NCI-H2081 treated with DMSO at 0.1 percent for 48 hours (cell line): ENCODE data around the gene GALNT14.
"Not testable (repeated sequence)": the region's sequence is repeated elsewhere in the genome, so short reads cannot be mapped to it uniquely, and the experiment has no call there.

Source experiments
- DNase-seq: peaks from one replicate; lab custom pipeline; 2025; lab: John Stamatoyannopoulos, UW

GALNT14 gene

DNA sequence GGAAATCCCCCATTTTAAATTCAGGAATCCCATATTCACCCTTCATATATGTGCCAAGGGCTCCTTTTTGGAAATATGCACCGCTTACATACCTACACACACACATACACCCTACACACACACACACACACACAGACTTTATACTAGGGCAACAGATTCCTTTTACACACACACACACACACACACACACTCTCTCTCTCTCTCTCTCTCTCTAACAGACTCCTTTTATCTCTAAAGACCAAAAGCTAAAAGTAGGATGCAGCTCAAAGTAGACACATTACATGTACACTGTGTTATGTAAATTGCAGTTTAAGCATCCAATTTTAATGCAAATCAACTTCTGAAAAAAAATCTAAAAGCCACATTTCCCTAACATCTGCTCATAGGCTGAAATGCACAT is 200.0 kb downstream of the GALNT14 start:
- DNase-seq, result no peak

DNA sequence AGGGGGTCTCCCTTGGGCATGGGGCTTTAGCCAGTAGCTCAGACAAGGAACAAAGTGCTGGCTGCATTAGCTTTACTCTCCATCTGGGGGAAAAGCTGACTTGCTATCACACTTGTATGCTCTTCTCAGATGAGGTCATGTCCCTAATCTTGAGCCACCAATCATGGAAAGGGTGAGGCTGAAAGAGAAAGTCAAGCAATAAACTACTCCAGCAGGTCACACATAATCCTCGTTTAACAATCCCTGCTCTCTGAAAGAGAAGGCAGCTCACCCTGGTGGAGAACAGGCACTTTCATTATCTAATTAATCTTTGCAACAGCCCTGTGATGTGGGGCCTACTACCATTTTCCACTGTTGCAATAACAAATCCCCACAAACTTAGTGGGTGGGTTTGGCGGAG is 201.3 kb downstream of the GALNT14 start:
- DNase-seq, result no peak

DNA sequence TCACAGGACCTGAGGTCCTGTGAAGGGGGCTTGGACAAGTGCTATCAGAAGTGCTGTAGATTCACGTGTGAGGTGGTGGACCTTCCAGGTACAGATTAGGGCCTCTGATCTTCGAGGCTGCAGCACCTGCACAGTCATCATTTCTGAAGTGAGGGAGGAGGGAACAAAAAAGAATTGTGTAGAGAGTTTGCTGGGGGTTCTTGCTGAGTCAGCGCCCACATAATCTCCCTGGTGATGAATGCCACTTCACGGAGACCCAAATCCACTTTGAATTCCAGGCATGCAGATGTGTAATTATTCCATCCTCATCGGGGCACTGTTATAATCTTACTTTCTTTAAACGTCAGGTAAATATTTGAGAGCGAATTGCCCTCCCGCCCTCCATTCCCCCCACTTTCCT is 202.4 kb downstream of the GALNT14 start:
- DNase-seq, result no peak

DNA sequence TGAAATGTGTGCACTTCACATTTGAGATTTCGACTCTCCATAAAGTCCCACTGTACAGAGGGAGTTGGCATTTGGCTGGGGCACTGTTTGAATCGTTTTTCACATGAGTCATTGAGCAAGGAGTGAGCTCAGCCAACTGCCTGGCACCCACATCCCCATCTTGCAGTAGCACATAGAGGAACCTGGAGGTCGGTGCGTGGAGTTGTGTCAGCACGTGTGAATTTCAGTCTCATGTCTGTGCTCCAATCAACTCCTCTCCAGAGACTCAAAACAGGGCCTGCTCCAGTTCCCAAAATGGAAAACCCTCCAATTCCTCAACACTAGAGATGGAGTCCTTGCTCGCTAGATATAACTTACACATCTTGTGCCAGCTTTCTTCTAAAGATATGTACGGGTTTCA is 204.2 kb downstream of the GALNT14 start:
- no peak for DNase-seq

DNA sequence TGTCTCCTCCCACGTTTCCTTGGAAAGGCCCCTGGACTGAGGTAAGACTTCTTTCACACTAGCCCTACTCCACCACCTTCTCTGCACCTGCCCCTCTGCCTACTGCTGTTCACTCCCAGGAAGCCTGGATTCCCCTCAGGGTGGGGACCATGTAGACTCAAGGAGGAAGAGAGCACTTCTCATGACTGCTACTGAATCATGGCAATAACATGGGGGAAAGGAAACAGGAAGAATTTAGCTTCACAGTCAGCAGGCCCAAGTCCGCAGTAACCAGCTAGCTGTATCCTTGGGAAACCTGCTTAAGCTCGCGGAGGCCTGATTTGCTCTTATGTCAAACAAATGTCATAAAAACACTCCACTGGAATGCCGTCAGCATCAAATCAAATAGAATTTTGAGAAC is 204.7 kb downstream of the GALNT14 start:
- DNase-seq, result no peak

DNA sequence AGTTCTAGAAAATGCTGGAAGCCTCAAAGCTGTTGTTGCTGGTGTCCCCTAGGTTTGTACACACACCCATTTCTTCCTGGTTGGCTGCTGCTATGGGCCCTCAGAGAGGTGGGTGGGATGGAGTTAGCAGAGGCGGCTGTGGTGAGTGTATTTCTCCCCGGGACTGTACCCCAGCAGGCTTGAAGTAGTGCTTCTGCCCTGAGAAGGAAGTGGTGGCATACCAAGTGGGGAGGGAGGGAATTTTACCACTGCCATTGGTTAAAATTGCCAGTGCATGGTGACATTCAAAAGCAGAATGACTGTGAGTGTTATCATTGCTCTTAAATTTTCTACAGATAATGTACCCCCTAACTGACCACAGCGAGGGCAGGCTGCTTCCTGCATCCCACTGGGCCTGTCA is 205.4 kb downstream of the GALNT14 start:
- no peak for DNase-seq

DNA sequence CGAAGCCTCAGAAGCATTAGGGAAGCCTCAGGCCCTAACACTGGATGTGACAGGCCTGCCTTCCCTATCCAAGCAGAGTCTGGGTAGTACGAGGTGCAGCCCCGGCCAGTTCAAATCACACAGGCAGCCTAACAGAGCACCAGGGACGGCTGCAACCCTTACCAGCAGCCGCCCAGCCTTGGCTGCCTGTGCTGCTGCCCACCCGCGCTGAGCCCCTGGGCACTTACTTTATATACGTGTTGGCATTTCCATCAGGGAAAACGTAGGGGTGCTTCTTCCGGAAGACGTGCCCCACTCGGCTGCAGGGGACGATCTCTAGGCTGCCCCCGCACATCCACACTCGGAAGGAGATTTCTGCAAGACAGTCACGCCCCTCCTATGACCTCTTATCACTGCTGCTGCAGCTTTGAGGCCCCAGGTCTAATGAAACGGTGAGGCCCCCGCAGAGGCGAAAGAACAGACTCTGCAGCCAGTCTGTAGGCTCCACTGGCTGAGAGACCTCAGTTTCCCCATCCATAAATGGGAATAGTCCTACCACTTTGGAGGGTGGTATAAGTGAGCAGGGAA is 206.3 kb downstream of the GALNT14 start:
- no peak for DNase-seq

DNA sequence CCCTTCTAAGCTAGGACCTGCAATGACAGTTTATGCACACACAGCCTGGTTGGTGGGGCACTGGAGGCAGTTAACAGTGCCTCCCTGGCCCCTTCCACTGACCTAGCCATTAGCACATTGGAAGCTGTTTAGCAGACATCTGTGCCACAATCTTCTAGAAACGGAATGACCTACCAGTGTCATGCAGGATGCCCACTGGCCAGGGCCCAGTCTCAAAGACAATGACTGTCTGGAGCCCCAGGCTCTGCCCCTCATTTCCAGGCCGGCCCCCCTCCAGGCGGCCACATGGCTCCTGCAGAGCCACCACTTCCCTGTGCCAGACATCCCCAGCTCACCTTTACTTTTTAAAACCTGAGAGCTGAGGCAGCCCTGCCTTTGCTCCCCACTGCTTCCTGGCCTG is 207.5 kb downstream of the GALNT14 start:
- no peak for DNase-seq

DNA sequence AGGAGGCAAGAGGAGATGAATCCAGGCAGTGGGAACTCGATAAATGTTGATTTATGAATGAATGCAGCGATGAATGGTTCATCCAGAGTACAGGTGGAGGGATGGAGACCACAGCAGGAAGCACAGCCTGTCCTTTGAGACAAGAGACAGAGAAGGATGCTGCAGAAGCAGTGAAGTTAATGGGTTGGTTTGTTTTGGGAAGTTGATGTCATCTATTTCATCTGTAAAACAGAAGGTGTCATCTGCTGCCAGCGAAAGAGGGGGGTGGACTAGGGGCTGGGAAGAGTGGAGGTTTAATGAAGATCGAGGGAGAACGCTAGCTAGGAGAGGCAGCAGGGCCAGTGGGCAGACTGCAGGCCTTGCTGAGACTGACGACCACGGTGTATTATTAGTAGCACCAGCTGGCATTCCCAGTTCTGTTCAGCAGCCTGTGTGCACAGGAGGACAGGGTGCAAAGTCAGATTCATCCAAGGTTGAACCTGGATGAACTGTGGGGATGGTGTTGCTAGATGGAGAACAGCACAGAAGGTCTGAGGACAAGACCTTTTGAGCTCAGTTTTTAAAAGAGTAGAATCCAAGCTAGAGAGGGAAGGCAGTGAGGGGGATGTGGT is 210.7 kb downstream of the GALNT14 start:
- DNase-seq, result no peak

DNA sequence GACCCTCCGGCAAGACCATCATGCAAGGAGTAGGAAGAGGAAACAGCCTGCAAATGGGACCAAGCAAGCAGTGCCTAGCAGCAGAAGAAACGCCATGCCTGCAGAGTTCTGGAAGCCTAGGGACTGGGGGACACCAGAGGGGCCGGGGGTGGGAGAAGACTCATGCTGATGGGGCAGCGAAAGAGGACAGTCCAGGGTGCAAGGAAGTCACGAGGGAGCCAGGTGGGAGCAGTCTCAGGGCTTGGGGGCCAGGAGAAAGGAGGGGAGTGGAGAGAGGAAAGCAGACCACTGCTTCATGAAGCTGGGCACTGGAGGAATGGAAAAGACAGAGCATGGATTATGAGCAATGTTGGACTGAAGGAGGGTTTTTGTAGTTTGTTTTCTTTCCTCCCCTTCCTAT is 211.6 kb downstream of the GALNT14 start:
- DNase-seq, result no peak

DNA sequence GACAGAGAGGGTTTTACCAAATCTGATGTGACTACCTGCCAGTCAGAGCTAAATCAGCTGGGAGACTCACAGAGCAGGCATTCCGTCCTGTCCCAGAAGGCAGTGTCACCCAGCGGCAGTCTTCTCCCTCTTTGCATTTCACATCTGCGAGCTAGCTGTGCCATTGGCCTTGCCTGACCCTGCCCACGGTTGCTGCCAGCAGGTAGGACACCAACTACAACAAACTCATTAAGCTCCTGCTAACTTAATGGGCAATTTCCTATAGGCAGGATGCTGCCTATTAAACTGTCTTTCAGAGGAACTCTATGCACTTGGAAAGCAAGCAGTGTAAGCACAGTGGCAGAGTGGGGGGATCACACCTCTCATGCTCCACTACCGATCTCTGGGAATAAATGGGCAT is 214.6 kb downstream of the GALNT14 start:
- no peak for DNase-seq

DNA sequence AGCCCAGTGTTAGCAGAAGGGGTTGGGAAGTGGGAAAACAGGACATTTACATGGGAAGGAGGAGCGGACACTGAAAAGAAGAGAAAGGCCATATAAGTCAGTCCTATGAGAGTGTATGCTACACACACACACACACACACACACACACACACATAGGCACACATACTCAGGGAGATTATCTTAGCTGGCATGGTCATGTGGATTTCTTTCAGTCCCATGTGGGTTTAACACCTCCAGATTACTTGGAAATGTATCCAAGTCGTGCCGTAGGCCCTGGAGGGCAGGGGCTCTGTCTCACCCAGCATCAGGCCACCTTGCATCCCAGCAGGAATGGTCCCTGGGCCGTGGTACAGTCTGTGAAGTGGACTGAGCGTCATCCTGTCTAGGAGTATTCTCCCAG is 217.7 kb downstream of the GALNT14 start:
- no peak for DNase-seq

DNA sequence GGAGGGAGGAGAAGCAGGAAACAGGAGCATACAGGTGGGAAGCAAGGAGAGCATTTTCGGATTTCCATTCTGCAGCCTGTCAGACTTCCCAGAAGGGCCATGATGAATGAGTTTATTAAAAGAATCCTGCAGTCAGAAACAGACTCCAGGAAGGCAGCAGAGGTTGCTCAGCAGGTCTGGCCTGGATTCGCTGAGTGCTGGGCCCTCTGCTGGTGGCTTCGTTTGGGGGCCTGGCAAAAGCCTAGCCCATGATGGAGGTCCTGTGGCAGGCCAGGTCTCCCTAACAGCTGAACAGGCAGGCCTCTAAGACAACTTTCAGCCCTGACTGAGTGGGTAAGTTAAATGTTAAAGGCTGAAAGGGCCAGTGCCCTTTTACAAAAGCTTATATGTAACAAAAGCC is 222.8 kb downstream of the GALNT14 start:
- no peak for DNase-seq

DNA sequence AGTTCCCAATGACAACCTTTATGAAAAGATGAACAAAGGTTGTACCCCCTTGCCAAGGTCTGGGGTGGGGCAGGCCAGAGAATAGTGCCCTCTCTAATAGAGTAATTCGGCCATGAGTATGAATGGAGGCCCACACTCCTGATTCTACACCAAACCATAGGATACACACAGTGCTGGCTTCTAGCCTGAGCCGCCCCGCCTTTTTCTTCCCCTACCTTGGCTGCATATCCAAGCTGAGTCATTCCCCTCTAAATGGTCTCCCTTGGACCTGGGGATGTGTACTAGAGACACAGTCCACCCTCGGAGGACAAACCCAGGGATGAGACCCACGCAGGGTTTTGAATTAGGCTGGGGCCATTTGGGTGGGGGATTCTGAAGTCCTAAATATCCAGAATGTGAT is 223.8 kb downstream of the GALNT14 start:
- no peak for DNase-seq

DNA sequence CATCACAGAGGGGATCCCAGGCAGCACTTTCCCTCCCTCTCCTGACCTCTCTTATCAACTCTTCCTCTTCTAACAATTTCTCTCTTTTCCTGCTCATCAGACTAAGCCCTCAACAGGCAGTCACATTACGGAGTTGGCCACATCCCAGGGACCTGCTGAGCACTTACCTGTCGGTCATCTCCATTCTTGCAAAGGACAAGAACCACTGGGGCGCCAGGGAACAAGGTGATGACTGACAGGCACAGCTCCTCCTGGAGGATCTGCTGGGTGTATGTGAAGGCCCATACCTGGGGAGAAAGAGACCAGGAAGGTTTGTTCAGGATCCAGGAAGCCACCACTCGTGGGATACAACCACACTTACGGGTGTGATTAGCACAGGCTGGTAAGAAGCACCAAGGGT is 226.2 kb downstream of the GALNT14 start:
- DNase-seq, result no peak

DNA sequence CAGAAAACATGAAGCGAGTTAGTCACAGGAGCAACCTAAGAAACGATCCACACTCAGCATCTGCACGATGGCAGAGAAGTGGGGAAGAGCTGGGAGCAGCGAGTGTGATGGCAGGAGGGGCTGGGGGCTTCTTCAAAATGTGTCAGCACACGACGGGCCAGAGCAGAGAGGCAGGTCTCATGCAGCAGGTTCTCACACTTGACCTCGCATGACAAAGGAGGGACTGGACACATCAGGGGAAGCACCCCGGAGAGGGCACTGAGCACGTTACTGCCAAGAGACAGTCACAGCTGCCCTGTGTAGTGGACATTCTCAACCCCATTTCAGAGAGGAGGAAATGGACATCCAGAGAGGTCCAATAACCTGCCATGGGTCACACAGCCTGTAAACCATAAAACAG is 226.9 kb downstream of the GALNT14 start:
- no peak for DNase-seq

DNA sequence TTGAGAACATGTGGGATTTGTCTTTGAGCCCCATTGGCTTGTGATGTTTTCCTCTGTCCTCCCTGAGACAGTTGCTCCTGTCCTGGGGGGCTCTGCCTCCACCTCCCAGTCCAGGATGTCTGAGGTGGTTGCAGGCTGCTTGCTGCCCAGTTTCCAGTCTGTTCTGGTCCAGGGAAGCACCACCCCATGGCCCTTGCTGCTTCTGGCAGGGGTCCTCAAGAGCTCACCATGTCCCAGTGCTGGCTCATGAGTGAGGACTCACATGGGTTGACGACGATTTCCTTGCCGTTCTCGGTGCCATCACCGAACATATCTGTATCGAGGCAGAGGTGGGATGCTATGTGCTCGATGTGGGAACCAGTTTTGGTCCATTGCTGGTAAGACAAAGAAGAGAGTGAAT is 227.6 kb downstream of the GALNT14 start:
- DNase-seq, result no peak

DNA sequence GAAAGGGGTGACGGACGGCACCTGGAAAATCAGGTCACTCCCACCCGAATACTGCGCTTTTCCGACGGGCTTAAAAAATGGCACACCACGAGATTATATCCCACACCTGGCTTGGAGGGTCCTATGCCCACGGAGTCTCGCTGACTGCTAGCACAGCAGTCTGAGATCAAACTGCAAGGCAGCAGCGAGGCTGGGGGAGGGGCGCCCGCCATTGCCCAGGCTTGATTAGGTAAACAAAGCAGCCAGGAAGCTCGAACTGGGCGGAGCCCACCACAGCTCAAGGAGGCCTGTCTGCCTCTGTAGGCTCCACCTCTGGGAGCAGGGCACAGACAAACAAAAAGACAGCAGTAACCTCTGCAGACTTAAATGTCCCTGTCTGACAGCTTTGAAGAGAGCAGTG is 233.8 kb downstream of the GALNT14 start:
- not testable (repeated sequence) for DNase-seq

DNA sequence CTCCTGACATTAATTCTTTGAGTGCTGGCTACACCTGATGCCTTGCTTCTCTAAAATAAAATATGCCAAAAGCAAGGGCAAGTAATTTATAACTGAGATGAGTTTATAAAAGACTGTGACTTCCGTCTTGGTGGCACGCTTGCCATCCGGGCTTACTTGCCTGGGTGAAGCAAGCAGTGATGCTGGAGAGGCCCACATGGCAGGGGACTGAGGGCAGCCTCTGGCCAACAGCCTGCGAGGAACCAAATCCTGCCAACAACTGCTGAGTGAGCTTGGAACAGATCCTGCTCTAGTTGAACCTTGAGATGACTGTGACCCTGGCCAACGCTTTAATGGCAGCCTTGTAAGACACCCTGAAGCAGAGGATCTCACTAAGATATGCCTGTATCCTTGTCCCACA is 234.9 kb downstream of the GALNT14 start:
- DNase-seq, result no peak

DNA sequence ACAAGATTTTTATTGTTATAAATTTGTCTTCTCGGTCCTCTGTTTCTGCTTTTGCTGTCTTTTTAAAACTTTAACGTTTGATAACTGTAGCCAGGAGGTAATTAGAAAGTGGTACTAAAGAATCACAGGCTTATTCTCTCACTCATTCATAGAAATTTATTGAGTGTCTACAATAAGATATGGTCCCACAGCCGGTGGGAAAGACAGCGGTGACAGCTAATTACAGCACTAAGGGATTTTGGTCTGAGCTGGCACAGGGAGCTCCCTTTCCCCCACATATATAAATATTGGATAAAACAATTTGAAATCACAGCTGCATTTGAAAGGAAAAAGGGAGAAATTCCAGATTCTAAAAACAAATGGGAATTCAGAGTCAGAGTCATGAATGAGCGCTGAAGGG is 237.9 kb downstream of the GALNT14 start:
- no peak for DNase-seq

DNA sequence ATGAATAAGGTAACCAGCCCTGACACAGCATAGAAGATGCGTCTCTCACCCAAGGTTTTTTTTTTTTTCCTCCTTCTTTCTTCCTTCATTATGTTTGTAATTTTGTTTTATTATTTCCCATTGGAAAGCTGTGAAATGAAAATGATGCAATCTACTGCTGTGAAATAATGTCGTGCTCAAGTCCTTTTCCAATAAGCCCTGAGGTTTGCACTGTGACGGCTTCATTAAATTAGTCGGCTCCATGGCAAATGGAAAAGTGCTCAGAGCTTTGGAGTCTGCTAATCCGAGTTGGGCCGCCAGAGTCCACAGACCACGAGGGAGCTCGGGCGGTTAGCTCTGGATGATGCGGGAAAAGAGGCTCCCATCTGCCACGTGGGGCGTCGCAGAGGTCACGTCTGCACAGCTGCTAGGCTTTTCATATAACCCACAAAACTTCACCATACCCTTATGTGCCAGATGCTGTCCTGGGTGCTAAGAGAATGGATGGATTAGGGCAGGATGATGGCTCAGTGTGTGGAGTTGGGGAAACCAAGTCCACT is 238.7 kb downstream of the GALNT14 start:
- no peak for DNase-seq

DNA sequence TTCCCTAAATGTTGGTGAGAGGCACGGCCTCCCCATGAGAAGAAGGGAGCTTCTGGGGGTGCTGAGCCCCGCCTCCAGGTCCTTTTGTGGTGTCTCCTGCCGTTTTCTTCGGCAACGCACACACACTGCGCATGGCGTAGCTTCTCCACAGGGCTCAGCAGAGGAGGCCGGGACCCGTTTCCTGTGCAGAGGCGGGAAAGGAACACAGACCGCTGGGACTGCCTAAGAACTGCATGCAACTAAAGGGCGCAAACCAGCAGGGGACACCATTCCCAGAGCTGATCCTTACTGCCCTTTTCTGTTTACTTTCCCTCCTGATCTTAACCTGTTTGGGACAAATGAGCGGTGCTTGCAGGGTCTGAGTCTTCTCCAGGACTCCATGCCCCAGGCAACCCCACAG is 240.7 kb downstream of the GALNT14 start:
- DNase-seq, result no peak

DNA sequence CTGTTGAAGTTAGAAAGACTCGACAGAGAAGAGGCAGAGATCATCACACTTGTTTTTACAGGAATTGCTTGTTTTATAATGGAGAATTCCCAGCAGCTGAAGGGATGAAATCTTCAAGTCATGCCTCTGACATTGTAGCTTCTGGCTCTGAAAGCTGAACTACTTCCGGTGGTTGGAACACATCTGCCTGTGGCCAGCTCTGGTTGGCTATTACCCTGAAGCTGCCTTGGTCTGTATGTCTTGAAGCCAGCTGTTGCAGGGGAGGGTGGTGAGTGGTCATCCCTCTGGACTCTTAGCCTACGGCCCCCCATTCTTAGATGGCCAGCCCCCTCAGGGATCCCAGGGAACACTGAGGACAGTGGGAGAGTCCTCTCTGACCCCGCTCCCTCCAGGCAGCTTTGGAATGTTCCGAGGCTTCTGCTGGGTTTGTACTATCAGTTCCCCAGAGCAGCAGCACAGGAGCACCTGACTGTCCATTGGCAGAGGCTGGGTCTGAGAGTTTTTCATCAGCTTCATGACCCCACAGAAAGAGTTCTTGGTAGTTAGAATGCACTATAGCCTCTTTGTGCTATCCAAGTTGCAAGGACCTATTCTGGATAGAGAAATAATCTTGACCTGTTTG is 243.6 kb downstream of the GALNT14 start:
- DNase-seq, result no peak
